Measurements from ENCODE around the gene CARMIL1.
"Not testable (repeated sequence)": the region's sequence is repeated elsewhere in the genome, so short reads cannot be mapped to it uniquely, and the experiment has no call there.

The CARMIL1 gene

DNA sequence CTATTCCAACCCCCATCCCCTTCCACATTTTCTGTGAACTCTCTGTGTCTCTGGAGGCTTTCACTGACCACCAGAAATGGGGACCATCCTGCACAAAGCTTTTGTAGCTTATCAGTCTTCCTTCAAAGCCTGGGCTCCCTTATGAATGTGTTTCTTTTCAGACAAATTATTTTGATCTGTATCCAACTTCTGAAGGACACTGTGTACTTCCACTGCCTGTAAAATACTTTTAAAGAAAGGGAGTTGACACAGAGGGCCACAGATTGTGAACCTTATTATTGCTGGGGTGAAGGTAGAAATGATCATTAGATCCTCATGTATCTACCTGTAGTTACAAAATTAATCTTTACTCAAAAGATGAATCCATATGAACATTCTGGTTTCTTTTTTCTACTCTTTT lies 135.6 kb downstream of the CARMIL1 start:
- no peak for DNase-seq

DNA sequence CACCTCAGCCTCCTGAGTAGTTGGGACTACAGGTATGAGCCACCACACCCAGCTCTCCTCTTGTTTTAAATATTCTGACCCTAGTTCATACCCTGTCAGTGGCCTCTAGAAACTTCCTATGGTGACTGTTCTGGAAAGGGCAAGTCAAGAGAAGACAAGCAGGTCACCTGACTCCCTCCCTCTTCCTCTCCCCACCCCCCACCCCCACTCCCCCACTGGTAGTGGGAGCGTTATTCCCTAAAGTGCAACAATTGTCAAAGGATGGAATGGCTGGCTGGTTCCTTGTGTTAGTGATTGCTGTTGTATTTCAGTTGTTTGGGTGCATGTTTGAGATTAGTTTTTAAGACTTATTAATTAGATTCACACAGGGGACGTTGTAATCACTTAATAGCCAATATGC lies 136.1 kb downstream of the CARMIL1 start:
- DNase-seq, result no peak

DNA sequence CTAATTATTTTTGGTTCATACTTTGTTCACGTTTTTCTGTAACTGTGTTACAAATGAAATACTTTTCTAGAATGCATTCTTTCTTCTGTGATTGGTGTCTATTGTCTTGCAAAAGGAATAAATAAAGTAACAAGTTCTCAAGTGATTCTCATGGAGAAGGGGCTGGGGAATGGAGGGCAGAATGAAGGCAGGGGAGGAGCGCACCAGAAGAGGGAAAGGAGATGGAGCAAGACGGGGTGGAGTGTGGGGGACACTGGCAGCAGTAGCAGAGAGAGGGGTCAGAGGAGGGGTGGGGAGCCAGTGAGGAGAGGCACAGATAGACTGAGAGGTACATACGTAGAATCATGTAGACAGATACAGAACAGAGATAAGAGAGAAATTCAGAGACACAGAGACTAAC lies 136.5 kb downstream of the CARMIL1 start:
- no peak for DNase-seq

DNA sequence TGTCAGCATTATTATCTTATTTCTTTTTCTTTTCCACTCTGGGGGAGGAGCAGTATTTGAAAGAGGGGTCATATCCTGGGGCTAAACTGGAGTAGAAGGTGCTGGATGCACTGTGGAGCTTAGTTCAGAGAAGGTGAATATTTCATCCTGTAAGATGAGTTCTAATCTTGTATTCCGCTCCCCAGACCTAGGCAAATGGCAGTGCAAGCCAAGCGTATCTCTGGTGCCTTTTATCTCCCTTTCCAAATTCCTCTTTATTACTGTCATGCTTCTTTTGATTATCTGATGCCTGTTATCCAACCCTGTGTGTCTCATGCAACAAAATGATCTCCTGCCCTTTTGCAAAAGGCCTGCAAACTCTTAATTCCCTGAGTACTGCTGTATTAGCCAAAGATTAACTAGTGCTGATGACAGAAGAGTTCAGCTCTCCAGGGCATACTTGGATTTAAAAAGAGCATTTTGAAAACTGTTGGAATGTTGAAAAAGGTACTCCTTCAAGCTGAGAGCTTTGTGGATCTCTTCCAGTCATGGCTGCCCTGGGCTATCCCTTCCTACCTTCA lies 138.0 kb downstream of the CARMIL1 start:
- DNase-seq, result no peak

DNA sequence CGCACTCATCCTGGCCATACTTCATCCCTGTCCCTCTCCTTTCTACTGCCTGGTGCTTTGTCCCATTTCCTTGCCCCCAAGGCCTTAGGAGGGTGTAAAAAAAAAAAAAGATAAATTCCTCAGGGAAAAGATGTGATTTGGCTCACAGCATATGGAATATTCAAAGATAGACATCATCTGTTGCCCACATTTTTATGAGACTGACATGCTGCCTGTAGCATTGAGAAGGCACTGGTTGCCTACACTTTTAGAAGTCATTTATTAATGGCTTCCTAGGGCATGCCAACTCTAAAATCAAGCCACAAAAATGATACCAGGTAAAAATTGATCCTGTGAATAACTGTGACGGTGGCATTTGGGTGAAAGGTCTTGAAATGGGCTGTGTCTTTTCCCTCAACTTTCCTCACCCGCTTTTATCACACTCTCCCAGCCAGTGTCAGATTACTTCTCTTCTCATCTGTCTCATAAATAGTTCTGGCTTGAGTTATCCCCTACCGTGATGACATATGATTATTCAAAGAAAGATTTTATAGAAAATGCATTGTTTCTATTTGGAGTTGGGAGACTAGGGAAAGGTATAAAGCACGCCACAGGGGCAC lies 139.4 kb downstream of the CARMIL1 start:
- DNase-seq, result no peak

DNA sequence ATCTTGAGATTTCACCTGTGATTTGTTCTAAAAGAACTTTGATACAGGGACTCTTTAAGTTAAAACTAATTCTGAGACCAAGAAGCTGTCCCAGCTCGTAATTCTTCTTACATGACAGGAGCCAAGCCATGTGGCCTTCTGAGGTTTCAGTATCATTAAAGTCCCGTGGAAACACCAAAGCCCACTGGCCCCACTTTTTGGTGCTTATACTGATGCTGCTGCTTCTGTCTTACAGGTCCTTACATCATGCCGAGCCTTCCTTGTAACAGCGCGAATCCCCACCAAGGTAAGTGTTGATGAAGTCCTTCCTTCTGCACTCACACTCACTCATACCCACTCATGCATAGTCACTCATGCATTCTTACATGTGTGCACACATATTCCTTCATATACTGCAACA lies 140.7 kb downstream of the CARMIL1 start:
- no peak for DNase-seq

DNA sequence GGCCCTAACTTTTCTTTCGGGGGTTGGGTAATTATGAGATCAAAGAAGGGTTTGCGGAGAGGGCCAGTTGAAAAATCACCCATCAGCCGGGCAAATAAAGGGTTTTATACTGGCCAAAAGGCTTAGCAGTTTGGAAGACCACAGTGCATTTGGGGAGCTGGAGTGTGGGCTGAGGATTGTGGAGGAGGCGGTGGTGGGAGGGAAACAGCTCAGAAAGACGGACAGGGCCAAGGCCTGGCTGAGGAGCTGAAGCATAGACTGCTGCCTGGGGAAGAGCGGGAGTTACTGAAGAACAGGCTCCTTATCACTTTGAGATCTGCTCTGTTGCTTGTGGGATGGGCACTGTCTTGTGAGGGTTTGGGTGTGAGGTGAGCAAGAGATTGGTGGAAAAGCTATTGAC lies 144.2 kb downstream of the CARMIL1 start:
- no peak for DNase-seq

DNA sequence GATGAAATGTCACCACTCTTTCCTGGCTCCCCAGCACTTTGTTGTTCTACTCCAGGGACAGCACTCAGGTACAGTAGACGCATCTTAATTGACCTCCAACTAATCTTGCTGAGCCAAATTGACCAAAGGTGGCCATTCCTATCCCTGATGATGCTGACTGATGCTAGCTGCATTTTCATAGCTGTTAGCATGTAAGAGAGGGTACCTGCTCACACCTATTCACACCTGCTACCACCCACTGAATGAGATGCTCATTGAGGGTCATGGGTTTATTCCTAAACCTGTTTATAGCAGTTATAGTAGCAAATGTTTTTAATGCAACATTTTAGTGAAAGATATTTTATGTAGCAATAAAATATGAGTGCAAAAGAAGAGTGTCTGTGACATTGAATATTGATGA lies 145.1 kb downstream of the CARMIL1 start:
- no peak for DNase-seq

DNA sequence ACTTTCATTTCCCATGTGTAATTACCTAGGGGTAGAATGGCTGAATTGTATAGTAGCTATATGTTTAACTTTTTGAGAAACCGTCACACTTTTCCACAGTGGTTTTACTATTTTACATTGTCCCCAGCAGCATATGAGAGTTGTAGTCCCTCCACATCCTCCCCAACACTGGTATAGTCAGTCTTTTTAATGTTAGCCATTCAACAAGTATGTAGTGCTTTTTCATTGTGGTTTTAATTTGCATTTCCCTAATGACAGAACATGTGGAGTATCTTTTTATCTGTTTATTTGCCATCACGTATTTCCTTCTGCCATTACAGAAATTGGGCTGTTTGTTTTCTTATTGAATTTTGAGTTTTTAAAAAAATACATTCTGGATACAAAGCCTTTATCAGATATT lies 148.4 kb downstream of the CARMIL1 start:
- DNase-seq, result no peak

DNA sequence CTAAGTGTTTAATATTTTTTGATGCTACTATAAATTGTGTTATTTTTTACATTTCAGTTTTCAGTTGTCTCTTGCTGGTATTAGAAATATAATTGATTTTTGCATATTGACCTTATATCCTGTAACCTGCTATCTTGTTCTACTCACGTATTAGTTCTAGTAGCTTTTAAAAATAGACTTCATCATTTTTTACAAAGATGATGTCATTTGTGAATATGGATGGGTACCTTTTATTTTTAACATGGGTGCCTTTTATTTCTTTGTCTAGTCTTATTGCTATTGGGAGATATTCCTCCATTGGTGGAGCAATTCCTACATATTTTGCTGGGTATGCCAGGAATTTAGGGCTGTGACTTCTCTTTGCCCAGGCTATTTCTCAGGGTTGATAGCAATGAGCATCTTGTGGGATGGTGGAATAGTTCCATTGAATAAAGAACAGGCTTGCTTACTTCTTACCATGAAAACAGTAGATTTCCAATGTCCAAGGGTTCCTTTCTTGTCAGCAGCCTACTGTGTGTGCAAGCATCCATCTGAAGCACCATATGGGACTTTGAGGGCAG lies 149.7 kb downstream of the CARMIL1 start:
- DNase-seq, result no peak

DNA sequence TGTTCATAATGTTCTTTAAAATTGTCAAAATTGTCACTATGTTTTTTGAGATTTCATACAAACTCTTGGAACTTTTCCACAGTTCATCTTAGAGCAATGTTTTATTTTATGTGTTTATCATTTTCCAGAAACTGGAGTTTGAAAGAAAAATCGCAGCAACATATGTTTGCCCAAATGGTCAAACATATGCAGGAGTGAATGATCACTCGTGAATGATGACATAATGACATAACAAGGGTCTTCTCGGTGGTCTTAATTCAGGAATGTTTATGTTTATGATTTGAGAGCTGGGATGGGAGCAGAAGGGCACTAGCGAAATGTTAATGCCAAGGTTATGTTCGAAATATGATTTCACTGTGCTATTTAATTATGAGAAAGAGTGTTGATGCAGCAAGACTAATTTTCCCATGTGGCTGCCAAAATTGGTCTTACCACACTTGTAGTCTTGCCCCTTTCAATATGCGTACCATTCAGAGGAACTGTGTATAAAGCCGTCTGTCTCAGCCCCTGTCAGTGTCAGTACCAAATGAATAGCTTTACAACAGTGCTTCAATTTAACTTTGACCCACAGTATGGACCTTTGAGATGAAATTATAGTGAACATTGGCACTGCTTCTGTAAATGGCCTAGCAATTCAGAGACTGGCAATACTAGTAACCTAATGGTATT lies 152.3 kb downstream of the CARMIL1 start:
- no peak for DNase-seq

DNA sequence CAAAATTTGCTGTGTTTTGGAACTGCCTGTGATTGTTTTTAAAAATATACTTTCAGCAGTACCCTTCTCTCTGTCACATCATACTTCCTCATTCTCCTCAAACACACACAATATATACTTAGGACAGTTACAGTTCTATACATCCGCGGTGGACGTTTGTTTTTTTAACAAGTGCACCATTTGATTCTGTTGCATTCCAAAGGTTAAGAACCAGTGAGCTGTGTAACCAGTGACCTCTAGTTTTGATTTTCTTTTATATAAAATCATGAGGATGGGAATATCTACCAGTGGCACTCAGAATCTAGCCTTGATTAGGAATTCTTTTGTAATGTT lies 152.8 kb downstream of the CARMIL1 start:
- no peak for DNase-seq

DNA sequence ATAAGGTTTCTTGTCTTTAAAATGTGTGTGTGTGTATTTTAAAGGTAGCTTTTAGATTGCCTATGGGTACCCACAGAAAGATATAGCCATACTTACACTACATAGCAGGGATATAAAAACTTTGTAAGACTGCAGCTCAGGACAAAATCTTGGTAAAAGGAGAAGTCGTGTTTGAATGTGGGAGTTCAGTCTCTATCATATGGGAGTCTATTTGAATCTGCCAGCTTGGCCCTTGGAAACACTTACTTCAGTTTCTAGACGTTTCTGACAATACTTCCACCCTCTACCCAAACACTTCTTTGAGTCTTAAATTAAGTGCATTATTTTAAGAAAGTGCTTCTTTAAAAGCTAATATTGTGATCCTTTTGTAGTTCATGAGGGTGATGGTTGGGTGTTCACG lies 155.7 kb downstream of the CARMIL1 start:
- no peak for DNase-seq

DNA sequence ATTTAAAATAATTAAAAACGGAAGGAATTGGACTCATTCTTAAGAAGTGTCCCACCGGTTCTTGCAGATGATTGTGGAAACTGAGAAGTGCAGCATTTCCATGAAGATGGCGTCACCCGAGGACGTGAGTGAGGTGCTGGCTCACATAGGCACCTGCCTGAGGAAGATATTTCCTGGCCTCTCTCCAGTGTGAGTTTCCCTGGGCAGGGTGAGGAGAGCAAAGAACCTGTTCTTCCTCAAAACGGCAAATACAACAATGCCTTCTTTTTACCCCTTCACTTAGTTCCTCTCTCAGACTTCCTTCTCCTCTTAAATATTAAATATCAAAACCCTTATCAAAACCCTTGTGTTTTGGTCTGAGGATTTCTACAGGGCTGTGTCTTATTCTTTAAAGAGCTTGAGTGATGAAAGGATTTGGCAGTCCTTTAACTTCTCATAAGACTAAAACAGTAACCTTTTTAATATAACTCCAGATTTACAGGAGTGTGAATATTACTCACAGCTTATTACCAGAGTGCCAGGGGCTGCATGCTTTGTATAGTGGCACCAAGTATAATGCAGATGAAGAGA lies 156.3 kb downstream of the CARMIL1 start:
- no peak for DNase-seq

DNA sequence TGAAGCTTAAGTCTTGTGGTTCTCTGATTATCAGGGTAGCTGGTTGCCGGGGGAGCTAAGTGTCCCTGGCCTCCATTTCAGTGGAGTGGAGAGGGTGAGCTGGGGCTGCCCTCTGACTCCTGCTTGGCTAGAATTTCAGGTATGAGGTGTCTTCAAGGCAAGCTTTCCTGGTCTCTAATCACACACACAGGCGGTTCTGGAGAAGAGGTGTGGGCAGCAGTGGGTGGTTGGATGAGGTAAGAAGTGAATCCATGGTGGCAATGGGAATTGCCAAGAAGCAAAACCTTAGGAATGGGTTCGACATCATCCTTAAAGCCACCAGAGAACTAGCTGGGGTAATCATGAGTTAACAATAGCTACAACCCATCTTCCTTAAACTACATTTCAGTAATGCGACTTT lies 157.6 kb downstream of the CARMIL1 start:
- DNase-seq, result no peak

DNA sequence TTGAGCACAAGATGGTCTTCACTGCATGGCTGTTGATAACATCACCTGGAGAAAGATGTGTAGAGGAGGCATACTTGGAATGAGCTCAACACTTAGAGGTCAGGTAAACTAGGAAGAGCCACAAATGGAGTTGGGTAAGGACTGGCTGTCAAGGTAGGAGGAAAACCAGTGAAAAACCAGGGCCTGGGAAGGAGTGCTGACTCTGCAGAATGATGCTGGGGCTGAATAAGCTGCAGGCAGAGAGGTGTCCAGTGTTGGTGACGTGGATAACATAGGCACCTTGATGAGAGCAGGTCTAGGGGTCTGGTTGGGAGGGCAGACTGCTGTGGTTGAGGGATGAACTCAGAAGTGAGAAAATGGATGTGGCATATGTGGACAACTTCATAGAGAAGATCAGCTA lies 160.2 kb downstream of the CARMIL1 start:
- DNase-seq, result no peak

DNA sequence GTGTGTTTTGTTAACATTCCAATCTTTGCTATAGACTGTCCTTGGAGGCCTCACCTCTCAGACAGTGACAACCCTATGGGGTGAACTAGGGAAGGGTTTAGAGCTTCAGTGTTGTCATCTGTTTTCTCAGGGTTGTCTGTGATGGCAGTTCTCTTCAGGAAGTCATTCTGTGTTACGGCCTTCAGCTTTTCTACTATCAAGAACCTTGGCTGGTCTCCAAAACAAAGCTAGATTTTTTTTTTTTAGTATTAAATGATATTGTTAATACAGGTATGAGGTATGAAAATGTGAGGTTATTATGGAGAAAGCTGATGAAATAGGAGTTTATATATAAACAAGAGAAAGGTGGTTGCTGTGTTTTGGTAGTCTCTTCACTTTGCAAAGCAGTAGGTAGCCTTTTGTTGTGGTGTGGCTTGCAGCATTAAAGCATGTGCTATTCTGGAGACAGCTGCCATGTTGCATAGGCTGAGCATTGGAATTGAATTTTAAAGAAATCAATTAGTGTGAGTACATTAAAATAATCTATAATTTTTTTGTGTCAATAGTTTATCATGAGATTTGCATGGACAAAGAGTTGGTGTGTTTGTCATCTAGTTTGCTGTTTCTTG lies 162.6 kb downstream of the CARMIL1 start:
- DNase-seq, result no peak

DNA sequence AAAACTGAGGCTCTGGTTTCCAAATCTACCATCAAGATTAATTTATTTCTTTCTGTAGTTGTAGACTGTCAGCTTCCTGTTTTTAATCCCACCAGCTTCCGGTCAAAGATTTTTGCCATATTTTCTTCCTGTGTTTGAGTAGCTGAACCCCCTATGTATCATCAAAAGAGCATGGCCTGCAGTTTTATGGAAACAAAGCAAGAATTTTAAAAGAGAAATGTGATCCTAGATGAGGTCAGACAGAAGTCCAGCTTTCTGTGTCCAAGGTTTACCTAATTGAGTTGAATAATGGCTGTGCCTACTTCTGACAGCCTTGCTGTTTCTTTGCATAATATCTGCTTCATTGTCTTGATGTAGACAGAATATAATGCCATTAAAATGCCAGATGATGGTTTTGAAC lies 163.7 kb downstream of the CARMIL1 start:
- DNase-seq, result no peak

DNA sequence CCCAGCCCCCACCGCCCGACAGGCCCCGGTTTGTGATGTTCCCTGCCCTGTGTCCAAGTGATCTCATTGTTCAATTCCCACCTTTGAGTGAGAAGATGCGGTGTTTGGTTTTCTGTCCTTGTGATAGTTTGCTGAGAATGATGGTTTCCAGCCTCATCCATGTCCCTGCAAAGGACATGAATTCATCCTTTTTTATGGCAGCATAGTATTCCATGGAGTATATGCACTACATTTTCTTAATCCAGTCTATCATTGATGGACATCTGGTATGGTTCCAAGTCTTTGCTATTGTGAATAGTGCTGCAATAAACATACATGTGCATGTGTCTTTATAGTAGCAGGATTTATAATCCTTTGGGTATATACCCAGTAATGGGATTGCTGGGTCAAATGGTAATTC lies 165.3 kb downstream of the CARMIL1 start:
- DNase-seq, result not testable (repeated sequence)

DNA sequence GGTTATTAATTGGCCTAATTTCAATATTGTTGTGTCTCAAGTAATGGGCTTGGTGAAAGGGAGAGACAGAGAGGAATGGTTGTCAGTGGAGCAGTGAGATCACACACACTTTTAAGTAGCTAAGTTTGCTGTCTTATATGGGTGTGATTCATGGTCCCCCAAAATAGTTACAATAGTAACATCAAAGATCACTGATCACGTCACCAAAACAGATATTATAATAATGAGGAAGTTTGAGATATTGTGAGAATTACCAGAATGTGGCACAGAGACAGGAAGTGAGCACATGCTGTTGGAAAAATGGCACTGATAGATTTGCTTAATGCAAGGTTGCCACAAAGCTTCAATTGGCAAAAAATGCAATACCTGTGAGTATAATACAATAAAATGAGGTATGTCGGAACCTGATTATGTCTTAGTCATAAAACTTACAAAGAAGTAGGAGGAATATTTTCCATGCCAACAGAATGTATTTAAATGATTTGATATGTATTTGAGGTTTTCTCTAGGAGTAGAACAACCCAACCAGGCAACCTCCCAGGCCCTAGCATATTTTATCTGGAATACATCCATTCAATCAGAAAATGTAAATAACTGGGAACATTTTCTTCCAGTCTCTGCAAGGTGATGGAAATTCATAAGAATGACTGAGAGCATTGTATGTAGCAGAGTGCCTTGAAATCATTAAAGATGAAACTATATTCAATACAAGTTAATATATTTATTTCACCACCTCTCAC lies 167.8 kb downstream of the CARMIL1 start:
- no peak for DNase-seq

DNA sequence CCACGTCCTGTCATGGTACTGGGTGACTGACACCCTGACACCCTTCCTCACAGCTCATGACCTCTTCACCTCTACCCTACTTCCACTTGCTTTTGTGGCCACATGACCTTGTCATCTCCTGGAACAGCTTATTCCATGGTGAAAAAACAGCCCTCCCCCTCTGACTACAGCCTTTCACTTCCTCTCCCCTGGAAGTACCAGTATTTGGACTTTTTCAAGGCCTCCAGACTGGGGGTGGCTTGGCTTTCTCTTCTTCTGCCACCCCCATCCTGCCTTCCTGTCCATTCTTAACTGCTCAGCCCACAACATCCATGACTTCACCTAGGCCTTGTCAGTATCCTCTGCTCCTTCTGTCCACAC lies 168.4 kb downstream of the CARMIL1 start:
- DNase-seq, result no peak

DNA sequence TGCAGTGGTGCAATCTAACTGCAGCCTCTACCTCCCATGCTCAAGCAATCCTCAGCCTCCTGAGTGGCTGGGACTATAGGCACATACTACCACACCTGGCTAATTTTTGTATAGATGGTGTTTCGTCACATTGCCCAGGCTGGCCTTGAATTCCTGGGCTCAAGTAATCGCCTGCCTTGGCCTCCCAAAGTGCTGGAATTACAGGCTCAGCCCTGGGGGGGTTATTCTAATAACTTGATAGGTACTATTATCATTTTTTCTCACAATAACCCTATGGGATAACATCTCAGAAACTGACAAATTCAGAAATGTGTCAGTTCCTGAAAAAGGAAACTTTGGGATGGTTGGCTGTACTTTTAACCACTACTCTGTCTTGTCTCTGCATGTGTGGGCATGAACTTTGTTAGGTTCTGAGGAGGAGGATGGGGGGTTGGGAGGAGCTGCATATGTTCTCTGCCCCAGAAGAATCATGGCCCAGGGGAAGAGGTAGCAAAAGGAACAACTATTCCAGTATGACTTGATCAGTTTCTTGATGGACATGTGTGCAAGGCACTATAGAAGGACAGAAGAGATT lies 169.9 kb downstream of the CARMIL1 start:
- no peak for DNase-seq

DNA sequence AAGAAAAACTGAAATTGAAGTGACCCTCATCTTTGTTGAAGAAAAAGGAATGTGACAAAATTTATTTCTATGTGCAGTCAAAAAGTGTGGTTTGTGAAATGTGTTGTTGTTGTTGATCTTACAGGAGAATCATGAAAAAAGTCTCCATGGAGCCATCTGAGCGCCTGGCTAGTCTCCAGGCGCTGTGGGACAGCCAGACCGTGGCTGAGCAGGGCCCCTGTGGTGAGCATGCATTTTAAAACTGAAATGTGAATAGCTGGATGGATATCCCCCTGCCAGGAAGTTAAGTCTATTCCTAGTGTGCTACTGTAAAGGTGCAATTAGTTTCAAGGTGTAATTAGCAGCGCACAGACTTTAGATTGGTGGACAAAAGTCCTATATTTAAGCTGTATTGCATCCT lies 170.6 kb downstream of the CARMIL1 start:
- no peak for DNase-seq
